HG03439 (cell line): ENCODE results near the gene L1CAM.

ENCODE experiments used
- ATAC-seq: cut with Tn5 transposase; IDR thresholded peaks from one replicate; pipeline ENCODE4 v1.9.1; 2021; ENCODE audit warnings: mild to moderate bottlenecking, moderate library complexity; ENCODE audit not compliant: unreplicated experiment

The L1CAM gene

GRCh38 chrX:153903991-153904957 is 18.3 kb upstream of the L1CAM start, which contains the start of gene AVPR2:
Gene AVPR2 (plus strand): TSS chrX:153904673. CDS start chrX:153905146, 473 bp downstream.
- ATAC-seq: no peak

GRCh38 chrX:153903238-153903980 is 17.4 kb upstream of the L1CAM start:
- no peak for ATAC-seq

- ATAC-seq: no peak
Observed at GRCh38 chrX:153902385-153902784, 16.4 kb upstream of the L1CAM start.

DNA sequence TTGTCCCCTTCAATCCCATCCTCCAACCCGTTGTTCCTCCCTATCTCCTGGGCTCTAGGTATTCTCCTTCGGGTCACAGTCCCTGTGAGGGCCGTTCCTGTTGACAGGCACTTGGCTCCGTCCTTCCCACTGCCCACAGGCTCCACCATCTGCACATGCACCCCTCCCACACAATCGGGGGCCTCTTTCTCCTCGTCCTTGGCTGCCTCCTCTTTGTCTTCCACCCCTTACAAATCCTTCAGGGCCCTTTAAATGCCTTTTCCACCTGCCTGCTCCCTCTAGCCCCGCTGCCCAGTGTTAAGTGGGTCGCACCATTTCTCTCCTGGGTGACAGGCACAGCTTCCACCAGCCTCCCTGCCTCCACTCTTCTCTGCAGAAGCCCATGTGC is 15.8 kb upstream of the L1CAM start:
- no peak for ATAC-seq

DNA sequence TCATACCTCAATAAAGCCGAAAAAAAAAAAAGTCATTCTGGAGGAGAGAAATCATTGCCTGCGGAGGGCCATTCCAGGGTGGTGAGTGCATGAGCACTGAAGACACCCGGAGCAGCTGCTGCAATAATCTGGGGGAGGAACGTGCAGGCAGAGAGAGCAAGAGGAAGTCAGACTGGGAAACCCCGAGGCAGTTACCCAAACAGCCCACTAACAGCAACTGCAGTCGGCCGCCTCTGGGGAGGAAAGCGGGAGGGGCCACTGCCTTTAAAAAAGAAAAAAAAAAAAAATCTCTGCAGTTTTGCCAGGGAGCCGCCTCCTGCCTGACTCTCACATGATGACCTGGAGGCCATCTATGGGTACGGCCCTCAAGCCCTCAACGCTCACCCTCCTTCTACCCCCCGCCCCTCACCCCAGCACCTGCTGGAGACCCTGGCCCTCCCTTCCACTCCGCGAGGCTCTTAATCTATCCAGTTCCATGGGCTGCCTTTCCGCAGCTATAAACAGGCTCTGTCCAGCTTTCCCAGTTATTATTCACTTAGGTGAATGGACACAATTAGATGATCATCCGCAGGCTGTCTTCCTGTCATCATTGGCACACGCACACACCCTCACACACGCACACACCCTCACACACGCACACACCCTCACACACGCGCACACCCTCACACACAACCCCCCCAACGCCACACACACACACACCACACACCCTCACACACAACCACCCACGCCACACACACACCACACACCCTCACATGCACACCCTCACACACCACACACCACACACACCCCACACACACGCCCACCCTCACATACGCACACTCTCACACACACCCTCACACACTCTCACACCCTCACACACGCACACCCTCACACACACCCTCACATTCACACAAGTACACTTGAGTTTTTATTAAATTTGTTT is 15.1 kb upstream of the L1CAM start:
- ATAC-seq: no peak

DNA sequence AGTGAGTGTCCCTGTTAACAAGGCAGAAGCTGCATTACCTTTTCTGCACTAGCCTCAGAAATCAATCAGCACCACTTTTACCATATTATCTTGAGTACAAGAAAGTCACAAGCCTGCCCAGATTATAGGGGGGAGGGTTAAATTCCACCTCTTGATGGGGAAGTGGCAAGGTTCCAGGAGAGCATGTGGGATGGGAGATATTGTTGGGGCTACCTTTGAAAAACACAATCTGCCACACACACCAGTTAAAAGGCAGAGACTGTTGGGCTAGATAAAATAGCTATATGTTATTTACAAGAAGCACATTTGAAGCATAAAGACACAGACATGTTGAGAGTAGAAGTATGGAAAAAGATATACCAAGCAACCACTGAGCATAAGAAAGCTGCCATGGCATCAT is 11.9 kb upstream of the L1CAM start:
- no peak for ATAC-seq

DNA sequence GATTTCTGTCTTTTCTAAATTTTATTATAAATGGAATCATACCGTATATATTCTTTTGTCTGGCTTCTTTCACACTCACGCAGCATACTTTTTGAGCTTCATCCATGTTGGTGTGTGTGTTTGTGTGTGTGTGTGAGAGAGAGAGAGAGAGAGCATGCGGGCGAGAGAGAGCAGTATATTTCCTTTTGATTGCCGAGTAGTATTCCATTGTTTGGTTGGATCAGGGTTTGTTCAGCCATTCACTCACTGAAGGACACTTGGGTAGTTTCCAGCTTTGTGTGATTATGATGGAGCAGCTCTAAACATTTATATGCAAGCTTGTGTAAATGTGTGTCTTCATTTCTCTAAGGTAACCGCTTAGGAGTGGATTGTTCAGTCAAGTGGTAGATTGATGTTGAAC is 3.1 kb upstream of the L1CAM start:
- no peak for ATAC-seq

- ATAC-seq: no peak
Observed at GRCh38 chrX:153888344-153888743, 2.4 kb upstream of the L1CAM start.

GRCh38 chrX:153887385-153887784 is 1.4 kb upstream of the L1CAM start:
- ATAC-seq: no peak

DNA sequence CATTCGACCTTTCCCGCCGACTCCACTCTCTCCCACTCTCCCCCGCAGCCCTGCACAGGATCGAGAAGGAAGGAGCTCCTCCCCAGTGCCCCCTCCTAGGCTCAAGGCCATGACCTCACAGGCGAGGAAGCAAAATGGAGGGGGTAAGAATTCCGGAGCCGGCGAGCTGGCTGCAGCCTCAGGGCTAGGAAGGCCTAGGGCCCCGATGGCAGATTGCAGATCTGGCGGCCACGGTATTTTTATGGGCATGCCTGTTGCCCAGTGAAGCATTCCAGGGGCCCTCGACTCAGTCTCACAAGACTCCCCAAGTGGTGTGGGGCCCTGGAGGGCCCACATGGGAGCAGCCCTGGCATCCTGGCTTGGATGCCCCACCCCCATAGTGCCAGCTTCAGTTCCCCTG is 942 bp upstream of the L1CAM start:
- ATAC-seq: no peak

DNA sequence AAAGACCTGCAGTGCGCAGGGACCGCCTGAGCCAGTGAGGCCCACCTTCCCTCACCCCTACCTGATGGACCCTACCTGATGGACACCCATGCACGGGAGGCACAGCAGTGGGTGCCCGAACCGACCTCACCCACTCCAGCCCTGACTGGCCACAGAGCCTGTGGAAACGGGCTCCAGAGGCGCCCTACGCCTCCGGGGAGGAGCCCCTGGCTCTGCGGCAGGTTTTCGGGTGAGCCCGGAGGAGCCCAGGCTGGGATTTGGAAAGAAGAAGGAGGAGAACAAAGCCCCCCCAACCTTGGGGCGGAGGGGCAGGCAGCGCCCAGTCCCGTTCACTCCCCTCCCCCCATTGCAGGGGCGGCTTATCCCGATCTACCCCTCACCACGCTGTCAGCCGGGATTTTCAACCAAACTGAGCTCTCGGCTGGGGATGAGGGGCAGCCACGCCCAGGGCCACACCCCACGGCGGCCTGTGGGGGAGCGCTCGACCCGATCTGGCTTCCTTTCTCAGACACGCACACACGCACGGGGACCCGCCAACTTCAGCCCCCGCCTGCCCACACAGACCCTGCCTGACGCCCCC is 675 bp downstream of the L1CAM start:
- no peak for ATAC-seq

DNA sequence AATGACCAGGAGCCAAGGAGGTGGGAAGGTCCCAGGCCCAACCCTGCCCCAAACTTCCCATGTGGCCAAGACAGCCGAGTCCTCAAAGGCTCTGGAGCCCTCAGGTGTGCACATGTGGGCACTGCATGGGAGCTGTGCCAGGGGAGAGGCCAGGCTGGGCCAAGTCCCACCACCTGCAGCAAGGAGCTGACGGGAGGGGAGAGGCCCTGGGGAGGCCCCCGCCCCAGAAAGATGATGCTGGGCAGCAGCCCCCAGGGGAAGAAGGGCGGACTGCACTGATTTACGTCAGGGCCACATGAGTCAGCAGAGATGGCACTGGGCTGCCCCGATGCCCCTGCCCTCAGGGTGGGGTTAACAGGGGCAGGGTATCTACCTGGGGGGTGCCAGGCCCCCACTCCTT is 1.4 kb downstream of the L1CAM start:
- ATAC-seq: no peak

DNA sequence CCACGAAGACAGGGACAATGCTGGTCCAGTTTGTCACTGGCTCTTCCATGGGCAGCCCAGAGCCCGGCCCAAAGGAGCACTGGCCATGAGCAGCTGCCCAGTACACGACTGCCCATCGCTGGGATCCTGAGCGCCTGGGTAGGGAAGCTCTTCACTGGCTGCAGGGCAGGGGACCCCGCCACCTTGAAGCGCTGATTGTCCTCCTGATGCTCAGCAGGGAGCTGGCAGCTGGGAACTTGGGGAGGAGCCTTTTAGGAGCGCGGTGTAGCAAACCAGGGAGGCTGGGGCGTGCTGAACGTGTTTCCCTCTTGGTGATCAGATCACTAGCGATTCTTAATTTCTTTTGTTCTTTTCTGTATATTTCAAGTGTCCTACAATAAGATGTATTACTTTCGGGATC is 1.8 kb downstream of the L1CAM start:
- no peak for ATAC-seq

- ATAC-seq: no peak
Observed at GRCh38 chrX:153883163-153883843, 2.7 kb downstream of the L1CAM start.

DNA sequence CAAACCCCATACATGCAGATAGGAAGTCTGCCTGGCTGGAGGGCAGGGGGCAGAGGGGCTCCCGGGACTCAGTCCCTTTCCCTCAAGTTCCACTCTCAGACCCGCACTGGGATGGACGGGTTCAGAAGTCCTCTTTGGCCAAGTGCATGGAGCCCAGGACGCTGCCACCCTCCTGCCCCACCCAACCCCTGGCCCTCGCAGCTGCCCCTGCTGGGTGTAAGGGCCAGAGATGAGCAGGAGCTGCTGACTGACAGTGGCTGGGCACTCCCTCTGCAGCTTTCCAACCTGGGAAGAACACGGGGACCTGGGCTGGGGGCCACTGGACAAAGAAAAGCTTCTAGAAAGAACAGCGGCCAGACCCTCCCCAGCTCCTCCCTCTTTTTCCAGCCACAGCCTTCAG is 3.4 kb downstream of the L1CAM start:
- ATAC-seq: no peak

DNA sequence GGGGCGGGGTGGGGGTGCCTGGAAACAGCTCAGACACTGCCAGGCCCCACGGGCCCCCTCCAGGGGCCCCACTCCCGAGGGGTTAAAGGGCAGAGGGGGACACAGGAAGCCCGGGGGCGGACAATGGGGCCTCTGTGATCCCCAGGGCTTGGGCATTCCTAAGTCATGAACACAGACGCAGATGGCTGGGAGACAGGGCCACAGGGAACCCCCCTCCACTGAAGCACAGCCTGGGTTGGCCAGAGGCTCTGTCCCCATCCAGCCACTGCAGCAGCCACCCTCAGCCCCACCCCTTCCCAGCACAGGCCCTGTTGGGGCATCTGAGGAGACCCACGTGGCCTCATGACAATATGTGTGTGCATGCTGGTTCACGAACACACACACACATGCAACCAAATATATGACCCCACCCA is 3.9 kb downstream of the L1CAM start:
- no peak for ATAC-seq

- ATAC-seq: no peak
Observed at GRCh38 chrX:153881281-153881680, 4.7 kb downstream of the L1CAM start.

GRCh38 chrX:153880440-153880815 is 5.5 kb downstream of the L1CAM start:
- no peak for ATAC-seq

DNA sequence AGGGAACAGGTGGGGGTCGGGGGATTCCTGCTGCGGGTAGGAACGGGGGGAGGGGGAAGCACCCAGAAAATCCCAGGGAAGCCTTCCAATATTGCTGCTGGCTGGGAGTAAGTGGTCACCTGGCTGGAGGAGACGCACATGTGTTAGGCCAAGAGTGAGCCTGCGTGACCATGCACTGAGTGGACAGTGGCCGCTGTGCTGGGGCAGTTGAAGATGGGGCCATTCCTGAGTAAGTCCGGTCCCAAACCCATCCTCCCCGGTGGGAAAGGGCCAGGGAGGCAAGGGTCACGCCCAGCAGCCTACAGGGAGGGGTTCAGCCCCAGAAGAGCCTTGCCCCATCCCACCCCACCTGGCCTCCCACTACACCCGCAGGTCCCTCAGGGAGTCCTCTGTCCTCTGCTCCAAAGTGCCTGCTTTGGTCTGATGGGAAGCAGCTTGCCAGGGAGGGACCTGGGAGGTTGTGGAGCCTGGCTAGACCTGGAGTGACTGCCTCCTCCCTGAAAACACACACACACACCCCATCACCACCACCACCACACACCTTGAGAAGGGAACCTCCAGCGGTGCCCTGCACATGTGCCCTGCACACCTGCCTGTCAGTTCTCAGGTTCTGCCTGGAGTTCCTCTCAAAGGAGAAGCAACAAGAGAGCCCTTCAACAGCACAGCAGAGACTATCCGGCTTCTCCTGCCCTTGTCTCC is 6.1 kb downstream of the L1CAM start:
- ATAC-seq: no peak
